HFF-Myc (cell line): ENCODE data around the gene BID.
"Not testable (repeated sequence)": the region's sequence is repeated elsewhere in the genome, so short reads cannot be mapped to it uniquely, and the experiment has no call there.

Experiments
- DNase-seq: peaks from one replicate; pipeline ENCODE4 v3.0.0-alpha.2; 2011; ENCODE audit warnings: low read depth; ENCODE audit errors: extremely low read depth
- H3K4me3 ChIP-seq: replicated peaks from 2 replicates; pipeline ENCODE4 v1.5.1; 2011; ENCODE audit warnings: low read depth, mild to moderate bottlenecking, control low read depth, low read length
- CTCF ChIP-seq: IDR thresholded peaks from 2 replicates; pipeline ENCODE4 v1.5.1; 2012; ENCODE audit warnings: mild to moderate bottlenecking, low read depth, low read length, control low read depth; ENCODE audit errors: missing control alignments

BID gene

GRCh38 chr22:17700778-17701177, 73.5 kb downstream of the BID start:
- DNase-seq = no peak
- TF ChIP-seq CTCF = no peak
- H3K4me3 ChIP-seq = no peak overlapping the region

- DNase-seq = no peak
- H3K4me3 ChIP-seq = no peak overlapping the region
- TF ChIP-seq CTCF = no peak
Measured at GRCh38 chr22:17699696-17700340, 74.5 kb downstream of the BID start.

GRCh38 chr22:17698948-17699347, 75.3 kb downstream of the BID start:
- no peak for DNase-seq
- no peak for TF ChIP-seq CTCF
- no peak overlapping the region for H3K4me3 ChIP-seq

- not testable (repeated sequence) for H3K4me3 ChIP-seq, DNase-seq
Measured at GRCh38 chr22:17698276-17698675, 76.0 kb downstream of the BID start.

GRCh38 chr22:17697196-17697595, 77.1 kb downstream of the BID start:
- H3K4me3 ChIP-seq, DNase-seq: not testable (repeated sequence)

- no peak overlapping the region for H3K4me3 ChIP-seq
- DNase-seq = no peak
- TF ChIP-seq CTCF = no peak
Measured at GRCh38 chr22:17695986-17696385, 78.3 kb downstream of the BID start.

GRCh38 chr22:17694752-17695151, 79.5 kb downstream of the BID start:
- no peak for DNase-seq
- TF ChIP-seq CTCF = no peak
- no peak overlapping the region for H3K4me3 ChIP-seq

GRCh38 chr22:17694193-17694592, 80.1 kb downstream of the BID start:
- no peak overlapping the region for H3K4me3 ChIP-seq
- no peak for DNase-seq
- TF ChIP-seq CTCF = no peak
